Peyer's patch (tissue), 4 donors: ENCODE measurements around the gene CTNS. TPM values are rescaled to one million over a fixed set of nuclear protein-coding genes. Genes with fewer than 3 reads are reported as not detected.

Experiments
- DNase-seq, 3 donors: peaks; one replicate each; pipeline ENCODE4 v3.0.0-alpha.2; 2017 to 2019
- H3K27ac ChIP-seq, 4 donors: fragments of 200-600 bp; sonication (generic); one replicate each; pipeline ENCODE4 v1.5.1; 2016 to 2019
- H3K27me3 ChIP-seq, 2 donors: fragments of 200-600 bp; sonication (generic); one replicate each; pipeline ENCODE4 v1.5.1; 2019
- H3K36me3 ChIP-seq, 3 donors: fragments of 200-600 bp; sonication (generic); one replicate each; pipeline ENCODE4 v1.5.1; 2016 to 2019
- H3K4me1 ChIP-seq, 4 donors: fragments of 200-600 bp; sonication (generic); one replicate each; pipeline ENCODE4 v1.5.1; 2016 to 2019
- H3K4me3 ChIP-seq, 4 donors: fragments of 200-600 bp; sonication (generic); 1 replicate in 3 of 4; 2 replicates in 1 of 4; pipeline ENCODE4 v1.5.1; 2016 to 2019; ENCODE audit warnings: mild to moderate bottlenecking in 1 of 4
- H3K9me3 ChIP-seq, 4 donors: fragments of 200-600 bp; sonication (generic); one replicate each; pipeline ENCODE4 v1.5.1; 2016 to 2019; ENCODE audit warnings: mild to moderate bottlenecking in 1 of 4
- POLR2A ChIP-seq, 2 donors: fragments of 450-650 bp; IDR thresholded peaks; one replicate each; pipeline ENCODE4 v1.5.1; 2017; ENCODE audit warnings: antibody characterized with exemption in 2 of 2, mild to moderate bottlenecking in 2 of 2, moderate library complexity in 2 of 2
- total RNA-seq, 4 donors: library from RNA; depleted of rRNA; stranded (reverse); fragments of >200 nt; gene quantifications; one replicate each; pipeline ENCODE4 v1.1.0, GENCODE V29; 2016
- TF ChIP-seq, protein P1 (sequence below), 6 experiments: fragments of 450-650 bp in 4 of 6; fragments of 200-600 bp in 2 of 6; sonication (generic) in 1 of 6; IDR thresholded peaks; one replicate each; pipeline ENCODE4 v1.5.1; 2017 to 2019; ENCODE audit warnings: antibody characterized with exemption in 6 of 6, mild to moderate bottlenecking in 3 of 6, moderate library complexity in 1 of 6

The CTNS gene
- total RNA-seq, 4 donors from 2014 or later: 21.5 to 30.1 (median 27.7) TPM

DNA sequence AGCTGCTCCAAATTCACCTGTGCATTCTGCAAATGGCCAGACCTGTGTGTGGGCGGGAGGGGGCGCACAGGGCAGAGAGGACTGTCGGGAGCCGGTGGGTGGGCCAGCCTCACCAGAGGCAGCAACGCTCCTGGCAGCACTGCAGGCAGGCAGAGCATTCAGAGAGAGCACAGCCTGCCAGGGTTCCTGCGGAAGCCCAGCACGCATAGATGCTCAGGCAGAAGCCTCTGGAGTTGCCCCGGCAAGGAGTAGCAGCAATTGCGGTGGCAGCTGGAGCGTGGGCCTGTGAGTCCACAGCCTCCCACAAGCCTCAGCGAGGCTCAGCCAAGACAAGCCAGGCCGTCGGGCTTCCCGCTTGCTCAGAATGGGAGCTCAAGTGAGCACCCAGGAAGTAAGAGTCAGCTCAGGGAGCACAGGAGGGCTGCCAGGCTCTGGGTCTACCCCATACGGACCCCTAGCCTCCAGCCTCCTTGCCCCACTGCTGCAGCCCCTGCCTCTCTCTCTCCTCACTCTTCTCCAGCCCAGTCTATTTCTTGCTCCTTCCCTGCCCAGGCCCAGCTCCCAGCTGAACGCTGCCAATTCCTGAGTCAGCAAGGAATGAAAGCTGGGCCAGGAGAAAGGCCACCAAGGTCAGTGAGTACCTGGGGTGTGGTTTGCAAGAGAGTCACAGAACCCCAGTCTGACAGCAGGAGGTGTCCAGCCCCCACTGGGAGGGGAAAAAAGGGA, 41.7 kb downstream of the CTNS start:
- Histone ChIP-seq H3K4me3 (no peak overlapping the region), H3K27me3 (no peaks in the 10 kb centered on the region), H3K27ac (no peak overlapping the region), H3K9me3 (no peaks in the 10 kb centered on the region), H3K4me1 (no peaks in the 10 kb centered on the region), H3K36me3 (no peaks in the 10 kb centered on the region)
- DNase-seq: no peak
- no peak for TF ChIP-seq POLR2A (IDR thresholded peaks at IDR 0.05)
- TF ChIP-seq, protein P1, sequence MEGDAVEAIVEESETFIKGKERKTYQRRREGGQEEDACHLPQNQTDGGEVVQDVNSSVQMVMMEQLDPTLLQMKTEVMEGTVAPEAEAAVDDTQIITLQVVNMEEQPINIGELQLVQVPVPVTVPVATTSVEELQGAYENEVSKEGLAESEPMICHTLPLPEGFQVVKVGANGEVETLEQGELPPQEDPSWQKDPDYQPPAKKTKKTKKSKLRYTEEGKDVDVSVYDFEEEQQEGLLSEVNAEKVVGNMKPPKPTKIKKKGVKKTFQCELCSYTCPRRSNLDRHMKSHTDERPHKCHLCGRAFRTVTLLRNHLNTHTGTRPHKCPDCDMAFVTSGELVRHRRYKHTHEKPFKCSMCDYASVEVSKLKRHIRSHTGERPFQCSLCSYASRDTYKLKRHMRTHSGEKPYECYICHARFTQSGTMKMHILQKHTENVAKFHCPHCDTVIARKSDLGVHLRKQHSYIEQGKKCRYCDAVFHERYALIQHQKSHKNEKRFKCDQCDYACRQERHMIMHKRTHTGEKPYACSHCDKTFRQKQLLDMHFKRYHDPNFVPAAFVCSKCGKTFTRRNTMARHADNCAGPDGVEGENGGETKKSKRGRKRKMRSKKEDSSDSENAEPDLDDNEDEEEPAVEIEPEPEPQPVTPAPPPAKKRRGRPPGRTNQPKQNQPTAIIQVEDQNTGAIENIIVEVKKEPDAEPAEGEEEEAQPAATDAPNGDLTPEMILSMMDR (IDR thresholded peaks at IDR 0.05): no peak

DNA sequence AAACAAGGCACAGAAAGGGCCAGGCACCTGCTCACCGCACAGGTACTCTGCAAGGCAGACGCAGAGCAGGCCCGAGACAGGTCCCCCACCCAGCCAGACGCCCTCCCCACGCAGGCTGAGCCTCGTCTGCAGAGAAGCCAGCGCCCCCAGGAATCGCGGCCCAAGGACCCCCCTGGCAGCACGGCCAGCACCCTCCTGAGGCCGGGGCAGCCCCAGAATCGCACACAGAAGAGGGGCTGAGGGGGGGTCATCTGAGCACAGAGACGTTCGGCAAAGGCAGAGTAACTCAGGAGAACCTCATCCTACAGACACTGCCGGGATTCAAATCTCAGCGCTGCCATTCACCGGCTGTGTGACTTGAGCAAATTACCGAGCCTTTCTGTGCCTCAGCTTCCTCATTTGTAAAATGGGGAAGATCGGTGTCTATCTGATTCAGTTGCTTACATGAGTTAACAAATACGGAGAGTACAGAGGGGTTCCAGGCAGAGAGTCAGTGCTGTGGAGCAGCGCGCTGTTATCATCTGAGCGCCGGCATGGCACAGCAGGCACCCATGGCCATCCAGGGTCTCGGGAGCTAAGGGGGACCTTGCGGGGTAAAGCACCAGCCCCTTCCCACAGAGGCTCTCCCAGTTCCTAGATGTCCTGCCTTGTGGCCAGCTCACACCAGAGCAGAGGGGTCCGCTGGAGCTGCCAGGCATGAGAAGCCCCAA, 42.4 kb downstream of the CTNS start:
- Histone ChIP-seq H3K4me1 (no peaks in the 10 kb centered on the region), H3K4me3 (no peak overlapping the region), H3K9me3 (no peaks in the 10 kb centered on the region), H3K27ac (no peak overlapping the region), H3K27me3 (no peaks in the 10 kb centered on the region), H3K36me3 (no peaks in the 10 kb centered on the region)
- no peak for DNase-seq
- no peak for TF ChIP-seq POLR2A (IDR thresholded peaks at IDR 0.05)
- TF ChIP-seq, protein P1 (IDR thresholded peaks at IDR 0.05): no peak

DNA sequence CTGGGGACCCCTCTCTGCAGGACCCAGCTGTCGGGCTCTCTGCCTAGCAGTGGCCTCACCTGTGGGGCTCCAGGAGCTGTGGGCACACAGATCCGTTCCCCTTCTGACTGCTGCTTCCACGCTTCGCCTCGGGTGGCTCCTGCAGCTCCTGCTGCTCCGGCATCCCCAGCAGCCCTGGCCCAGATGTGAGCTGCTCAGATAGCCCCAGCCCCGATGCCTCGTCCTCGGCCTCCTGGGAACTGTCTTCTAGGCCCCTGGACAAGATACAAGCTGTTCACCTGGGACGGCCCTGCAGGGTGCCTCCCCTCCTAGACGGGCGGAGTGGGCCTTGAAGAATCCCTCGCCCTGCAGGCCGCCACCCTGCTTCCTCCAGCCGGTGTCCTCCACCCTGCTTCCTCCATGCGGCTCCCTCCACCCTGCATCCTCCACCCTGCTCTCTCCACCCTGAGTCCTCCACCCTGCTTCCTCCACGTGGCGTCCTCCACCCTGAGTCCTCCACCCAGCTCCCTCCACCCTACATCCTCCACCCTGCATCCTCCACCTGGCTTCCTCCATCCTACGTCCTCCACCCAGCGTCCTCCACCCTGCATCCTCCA, 43.1 kb downstream of the CTNS start:
- TF ChIP-seq, protein P1 (IDR thresholded peaks at IDR 0.05): no peak
- TF ChIP-seq POLR2A (IDR thresholded peaks at IDR 0.05): no peak
- Histone ChIP-seq H3K9me3 (no peaks in the 10 kb centered on the region), H3K4me1 (no peaks in the 10 kb centered on the region), H3K36me3 (no peaks in the 10 kb centered on the region), H3K27ac (no peak overlapping the region), H3K4me3 (no peak overlapping the region), H3K27me3 (no peaks in the 10 kb centered on the region)
- no peak for DNase-seq

DNA sequence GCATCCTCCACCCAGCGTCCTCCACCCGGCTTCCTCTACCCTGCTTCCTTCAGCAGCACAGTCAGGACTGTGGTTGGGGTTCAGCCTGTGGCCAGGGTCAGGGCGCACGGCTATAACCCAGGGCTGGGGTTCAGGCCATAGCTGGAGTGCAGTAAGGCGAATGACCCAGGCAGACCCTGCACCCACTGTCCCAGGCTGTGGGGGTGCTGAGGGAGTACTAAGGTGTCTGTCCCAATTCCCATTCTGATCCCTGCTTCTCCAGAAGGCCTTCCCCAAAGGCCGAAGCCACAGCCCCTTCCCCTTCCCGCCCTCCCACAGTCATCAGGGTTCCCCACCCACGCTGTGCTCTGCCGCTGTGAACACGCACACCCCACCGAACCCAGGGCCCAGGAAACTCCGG, 44.5 kb downstream of the CTNS start:
- no peaks in the 10 kb centered on the region for H3K9me3 ChIP-seq
- no peaks in the 10 kb centered on the region for H3K4me1 ChIP-seq
- H3K27ac ChIP-seq: no peak overlapping the region
- no peak overlapping the region for H3K4me3 ChIP-seq
- TF ChIP-seq, protein P1 (IDR thresholded peaks at IDR 0.05): no peak
- no peak for TF ChIP-seq POLR2A (IDR thresholded peaks at IDR 0.05)
- no peak for DNase-seq
- H3K27me3 ChIP-seq: no peaks in the 10 kb centered on the region
- no peaks in the 10 kb centered on the region for H3K36me3 ChIP-seq

DNA sequence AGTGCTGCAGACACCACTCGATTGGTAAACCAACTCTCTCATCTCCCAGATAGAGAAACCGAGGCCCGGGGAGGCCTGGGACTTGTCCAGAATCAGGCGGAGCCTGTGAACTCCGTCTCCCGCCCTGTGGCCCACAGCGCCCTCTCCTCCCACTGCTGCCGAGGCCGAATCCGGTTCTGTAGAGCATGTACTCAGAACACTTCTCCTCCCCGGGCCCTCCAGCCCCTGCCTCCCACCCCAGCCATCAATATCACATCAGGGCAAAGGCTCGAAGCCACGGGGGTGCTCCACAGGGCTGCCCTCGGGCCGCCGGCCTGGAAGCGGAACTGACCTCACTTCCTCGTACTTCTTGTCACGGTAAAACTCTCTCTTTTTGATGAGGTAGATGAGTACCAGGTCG, 45.0 kb downstream of the CTNS start:
- TF ChIP-seq, protein P1 (IDR thresholded peaks at IDR 0.05): no peak
- TF ChIP-seq POLR2A (IDR thresholded peaks at IDR 0.05): no peak
- Histone ChIP-seq H3K4me1 (no peaks in the 10 kb centered on the region), H3K4me3 (no peak overlapping the region), H3K27me3 (no peaks in the 10 kb centered on the region), H3K27ac (no peak overlapping the region), H3K9me3 (no peaks in the 10 kb centered on the region), H3K36me3 (no peaks in the 10 kb centered on the region)
- DNase-seq: no peak
